ENCODE data around the gene CIITA.
"Not testable (repeated sequence)": the region's sequence is repeated elsewhere in the genome, so short reads cannot be mapped to it uniquely, and the experiment has no call there.

The CIITA gene

DNA sequence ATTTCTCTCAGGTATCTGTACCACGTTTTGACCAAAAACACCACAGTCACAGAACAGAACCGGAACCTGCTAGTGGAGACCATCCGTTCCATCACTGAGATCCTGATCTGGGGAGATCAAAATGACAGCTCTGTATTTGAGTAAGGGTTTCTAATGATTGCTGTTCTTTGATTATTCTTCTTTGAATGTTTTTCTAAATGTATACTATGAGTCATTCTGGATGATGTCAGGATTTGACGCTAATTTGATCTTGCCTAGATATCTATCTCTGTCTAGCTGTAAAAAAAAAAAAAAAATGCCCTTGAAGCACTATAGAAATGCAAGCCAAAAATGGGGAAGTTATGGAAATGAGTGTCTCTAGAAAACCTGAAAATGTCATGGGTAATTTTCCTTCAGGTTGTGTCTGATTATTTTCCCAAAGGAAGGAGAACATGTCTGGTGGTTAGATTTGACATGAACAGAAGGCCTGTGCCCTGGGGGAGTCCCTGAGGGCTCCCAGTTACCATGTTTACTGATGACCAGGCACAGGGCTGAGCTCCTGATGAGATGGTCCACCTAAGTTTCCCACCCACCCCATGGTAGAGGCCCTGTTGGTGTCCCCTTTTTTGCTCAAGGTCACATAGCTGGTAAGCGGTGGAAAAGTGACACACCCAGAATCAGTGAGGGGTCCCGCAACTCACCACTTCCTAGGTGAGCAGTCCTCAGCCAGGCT is 80.9 kb downstream of the CIITA start:
- DNase-seq, result no peak

DNA sequence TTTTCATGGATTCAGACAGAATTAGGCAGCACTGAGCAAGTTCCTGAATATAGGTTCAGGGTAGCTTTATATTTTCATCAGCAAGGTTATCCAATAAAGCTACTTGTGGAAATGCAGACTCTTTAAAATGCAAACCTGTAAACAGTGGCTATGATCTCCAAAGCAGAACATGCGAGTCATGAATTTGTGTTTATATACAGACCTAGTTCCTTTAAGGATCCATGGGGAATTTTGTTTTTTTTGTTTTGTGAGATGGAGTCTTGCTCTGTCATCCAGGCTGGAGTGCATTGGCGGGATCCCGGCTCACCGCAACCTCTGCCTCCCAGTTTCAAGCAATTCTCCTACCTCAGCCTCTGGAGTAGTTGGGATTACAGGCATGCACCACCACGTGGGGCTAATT is 82.2 kb downstream of the CIITA start:
- DNase-seq, result no peak

DNA sequence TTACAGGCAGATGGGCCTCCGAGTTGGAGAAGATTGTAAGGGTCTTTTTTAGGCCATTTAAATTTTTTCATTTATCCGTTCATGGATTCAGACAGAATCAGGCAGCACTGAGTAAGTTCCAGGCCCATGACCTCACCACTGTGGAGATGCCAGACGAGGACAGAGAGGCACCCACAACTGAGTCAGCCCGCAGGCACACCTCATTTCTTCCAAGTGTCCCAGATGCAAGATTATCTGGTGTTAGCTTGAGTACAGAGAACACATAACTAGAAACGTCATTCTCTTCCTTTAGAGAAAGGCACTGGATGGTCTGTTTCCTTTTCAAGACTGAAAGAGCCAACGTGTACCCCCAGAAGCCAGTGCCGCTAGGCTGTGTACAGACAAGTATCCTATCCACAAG is 84.2 kb downstream of the CIITA start:
- no peak for DNase-seq

DNA sequence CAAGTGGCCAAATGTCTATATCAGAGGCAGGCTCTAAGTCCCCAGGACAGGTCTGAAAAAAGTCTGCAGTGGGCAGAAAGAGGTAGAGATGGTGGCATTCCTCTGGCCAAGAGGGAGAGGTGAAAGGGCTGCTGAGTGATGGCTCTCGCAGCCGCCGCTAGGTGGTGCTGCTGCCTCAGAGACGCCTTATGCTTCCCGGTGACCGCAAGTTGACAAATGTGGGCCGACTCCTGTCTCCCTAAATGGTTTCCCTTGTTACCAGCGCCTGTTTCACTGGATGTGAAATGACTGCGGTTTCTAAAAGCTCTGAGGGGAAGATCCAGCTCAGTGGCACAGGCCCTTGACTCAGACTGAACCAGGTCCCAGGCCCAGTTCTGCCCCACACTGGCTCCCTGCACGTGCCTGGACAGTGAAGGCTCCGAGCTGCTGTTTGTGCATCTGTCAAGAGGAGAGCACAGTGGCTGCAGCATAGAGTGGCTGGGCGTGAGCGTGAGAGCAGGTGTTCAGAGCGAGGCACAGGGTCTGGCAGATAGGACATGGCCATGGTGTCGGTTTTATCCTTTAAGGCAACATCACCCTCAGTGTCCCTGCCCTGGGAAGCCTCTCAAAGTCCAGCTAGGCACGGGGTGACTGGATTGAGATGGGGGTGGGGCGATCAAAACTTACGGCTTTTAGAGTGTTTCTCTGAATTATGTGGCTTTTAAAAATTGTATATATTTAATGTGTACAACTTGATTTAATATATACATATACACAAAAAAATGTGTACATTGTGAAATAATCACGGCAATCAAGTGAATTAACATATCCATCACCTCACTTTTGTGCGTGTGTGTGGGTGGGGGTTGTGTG is 87.3 kb downstream of the CIITA start:
- peak; percentile 72 to 84 for DNase-seq

DNA sequence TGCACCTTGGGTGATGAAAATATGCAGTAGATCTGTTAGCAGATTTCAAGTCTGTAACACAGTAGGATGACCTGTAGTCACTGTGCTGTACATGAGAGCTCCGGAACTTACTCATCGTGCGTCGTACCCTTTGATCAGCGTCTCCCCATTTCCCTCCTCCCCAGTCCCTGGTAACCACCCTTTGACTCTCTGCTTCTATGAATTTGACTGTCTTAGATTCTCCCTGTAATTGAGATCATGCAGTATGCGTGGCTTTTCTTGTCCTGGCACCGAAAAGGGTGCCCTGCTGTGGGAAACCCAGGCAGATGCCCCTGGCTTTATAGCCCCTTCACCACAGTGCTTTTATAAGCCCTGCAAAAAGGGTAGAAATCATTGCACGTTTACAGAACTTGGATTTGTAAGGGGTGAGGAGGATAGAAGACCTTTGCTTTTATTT is 87.9 kb downstream of the CIITA start:
- DNase-seq, result peak; percentile 40 to 75

DNA sequence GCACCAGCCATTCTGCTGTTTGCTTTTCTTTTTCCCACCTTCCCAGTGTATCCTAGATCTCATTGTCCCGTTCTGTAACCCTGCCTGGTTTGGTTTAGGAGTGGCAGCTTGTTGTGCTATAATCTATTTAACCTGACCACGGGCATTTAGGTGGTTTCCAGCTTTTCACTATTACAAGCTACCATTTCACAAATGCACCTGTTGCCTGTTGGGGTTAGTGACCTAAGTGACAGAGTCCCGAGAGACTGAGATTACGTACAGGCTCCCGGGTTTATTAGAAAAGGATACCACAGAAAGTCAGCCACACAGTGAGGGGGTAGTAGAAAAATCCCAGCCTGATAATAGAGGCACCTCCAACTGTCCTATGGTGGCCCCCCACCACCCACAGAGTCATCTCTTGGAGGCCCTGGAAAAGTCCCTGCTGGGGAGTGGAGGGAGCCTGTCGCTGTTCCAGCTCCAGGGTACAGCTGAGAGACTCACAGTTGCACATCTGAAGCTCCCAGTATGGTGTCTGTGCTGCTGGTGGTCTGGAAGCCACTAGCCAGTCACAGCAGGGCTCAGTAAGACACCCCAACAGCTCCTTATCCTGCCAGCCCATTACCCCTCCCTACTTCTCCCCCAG is 88.5 kb downstream of the CIITA start:
- DNase-seq, result no peak

DNA sequence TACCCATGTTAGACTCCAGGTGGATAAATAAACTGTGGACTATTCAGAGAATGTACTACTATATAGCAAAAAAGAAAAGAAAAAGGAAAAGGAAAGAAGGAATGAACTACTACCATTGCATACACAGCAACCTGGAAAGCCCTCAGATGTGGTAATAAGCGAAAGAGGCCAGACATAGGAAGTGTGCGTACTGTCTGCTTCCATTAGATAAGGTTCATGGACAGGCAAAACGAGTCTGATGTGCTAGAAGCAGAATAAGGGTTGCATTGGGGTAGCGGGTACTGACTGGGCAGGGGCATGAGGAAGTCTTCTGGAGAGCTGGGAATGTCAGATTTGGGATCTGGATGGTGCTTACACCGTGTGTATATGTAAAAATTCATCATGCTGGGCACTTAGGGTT is 89.1 kb downstream of the CIITA start:
- DNase-seq, result no peak

DNA sequence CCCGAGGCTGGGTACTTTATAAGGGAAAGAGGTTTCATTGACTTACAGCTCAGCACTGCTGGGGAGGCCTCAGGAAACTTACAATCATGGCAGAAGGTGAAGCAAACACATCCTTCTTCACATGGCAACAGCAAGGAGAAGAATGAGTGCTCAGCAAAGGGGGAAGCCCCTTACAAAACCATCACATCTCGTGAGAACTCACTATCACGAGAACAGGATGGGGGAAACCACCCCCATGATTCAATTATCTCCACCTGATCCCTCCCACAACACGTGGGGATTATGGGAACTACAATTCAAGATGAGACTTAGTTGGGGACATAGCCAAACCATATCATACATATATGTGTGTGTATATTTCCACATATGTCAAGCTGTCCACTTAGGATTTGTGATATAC is 89.6 kb downstream of the CIITA start:
- DNase-seq, result not testable (repeated sequence)

DNA sequence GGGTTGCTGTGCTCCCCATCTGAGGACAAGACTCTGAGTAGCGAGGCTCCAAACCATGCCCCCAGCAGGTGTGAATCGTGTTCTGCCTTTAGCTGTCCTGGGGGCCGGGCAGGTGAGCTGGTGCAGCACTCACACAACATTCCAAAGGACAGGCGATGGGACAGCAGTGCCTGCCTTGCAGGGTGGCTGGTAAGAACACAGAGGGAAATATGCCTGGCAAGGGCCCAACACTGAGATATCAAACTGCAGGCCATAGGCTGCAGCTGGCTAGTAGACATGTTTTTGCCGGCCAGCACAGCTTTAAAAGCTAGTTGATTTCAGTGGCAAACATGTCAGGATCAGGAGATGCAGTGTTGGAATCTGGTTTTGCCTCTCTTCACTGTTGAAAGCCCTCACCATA is 91.0 kb downstream of the CIITA start:
- DNase-seq, result no peak

DNA sequence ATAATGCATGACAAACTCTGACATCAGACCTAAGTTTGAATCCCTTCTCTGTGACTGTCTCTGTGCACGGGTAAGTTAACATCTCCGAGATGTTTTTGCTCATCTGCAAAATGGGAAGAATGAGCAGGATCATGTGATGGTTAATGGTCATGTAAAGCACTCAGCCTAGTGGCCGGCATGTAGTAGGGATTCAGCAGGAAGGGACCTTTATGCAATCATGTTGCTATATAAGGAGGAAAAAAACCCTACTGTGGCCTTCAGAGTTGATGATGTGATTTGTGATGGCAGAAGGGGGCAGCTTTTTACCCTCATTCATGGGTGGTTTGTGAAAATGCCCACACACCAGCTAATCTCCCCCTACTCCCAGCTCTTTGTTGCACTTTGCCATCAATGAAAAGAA is 91.5 kb downstream of the CIITA start:
- no peak for DNase-seq

DNA sequence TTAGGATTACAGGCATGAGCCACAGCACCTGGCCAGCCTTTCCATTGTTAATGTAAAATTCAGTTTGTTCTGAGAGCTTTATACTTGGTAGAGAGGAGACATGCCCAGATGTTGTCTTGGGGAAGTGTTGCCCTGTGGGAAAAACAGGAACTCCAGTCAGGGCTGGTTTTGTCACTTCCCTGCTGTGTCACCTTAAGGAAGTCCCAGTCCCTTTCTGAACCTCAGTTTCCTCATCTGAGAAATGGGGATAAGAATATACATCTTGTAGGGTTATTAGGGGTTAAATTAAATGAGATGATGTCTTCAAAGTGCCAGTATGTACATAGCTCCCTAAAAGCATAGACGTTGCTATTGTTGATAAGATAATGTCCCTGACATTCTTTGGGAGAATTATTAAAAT is 92.6 kb downstream of the CIITA start:
- no peak for DNase-seq

DNA sequence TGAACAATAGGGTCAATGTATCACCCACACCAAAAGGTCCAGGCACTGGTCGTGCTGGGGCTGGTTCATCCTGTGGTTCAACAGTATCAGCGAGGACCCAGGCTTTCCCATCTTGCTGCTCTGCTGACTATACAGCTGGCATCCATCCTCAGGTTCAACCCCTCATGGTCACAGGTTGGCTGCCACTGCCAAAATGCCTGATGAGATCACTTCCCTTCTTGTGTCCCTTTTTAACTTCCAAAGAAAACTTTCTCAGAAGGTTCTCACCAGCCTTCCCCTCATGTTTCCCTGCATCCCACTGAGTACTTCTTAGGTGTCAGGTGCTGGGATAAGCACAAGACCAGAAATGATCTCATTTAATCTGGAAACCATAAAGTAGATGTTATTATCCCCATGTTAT is 93.1 kb downstream of the CIITA start:
- no peak for DNase-seq

DNA sequence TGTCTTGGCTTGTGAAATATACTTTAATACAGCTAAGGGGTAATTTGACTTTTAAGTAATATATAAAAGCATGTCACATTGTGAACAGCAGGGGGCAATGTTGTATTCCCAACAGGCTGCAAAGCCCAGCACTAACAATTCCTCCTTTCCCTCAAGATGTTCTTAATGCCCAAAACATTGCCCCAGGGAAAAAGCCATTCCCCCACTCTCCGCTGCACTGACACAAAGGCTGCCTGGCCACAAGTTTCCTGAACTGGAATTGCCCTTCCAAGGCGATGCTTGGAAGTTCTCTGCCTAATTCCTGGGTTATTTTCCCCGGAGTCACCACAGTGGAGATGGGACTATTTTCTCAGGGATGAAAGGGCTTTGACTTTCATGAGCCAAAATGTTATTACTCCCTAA is 94.6 kb downstream of the CIITA start:
- peak in 1 of 2 experiments; percentile 15 for DNase-seq

DNA sequence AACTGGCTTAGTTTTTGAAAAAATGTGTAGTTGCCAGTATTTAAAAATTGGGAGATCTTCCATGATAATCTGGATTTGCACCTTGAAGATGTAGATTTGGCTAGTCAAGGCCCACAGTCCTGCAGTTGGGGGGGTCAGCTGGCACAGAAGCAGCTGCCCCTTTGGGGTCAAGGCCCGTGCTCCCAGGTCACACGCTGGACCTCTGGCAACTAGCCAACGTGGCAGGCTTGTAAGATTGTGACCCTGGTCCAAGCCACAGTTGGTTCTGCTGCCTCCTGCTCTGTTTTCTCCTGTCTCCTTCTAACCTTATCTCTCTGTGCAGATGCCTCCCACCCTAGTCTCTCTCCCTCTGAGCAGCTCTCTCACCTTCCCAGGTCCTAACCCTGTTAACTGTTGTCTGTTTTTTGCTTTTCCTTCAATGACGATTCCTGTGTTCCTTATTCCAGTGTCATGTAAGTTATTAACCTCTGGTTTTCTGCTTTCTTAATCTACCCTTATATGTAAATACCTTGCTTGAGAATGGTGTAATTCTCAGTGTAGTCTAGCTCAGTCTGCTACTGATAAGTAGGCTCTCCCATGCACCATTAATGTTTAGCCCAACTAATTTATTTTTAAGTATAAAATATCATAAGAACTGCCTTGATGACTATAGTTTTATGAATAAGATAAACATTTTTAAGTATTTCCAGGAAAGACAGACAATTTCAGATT is 95.3 kb downstream of the CIITA start:
- no peak for DNase-seq

DNA sequence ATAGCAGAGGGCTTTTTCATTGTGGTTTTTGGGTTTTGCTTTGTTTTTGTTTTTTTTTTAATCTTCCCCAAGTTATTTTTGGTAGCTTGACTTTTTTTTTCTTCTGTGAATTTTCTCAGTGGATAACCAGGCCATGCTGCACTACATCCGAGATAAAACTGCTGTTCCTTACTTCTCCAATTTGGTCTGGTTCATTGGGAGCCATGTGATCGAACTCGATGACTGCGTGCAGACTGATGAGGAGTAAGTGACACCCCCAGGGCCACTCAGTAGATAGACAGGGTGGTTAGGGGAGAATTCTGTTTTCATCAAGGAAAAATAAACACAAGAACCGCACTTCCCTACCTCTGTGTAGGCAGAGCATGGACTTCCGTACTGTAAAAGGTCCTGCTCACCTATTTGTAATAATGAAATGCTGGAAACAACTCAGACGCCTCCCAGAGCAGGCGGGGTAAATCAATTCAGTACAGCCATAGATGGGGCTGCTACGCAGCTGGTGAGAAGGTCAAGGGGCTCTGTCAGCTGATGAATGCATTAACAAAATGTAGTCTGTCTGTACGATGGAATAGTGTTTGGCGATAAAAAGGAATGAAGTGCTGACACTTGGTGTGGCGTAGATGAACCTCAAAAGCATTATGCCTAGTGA is 95.9 kb downstream of the CIITA start:
- DNase-seq, result no peak

DNA sequence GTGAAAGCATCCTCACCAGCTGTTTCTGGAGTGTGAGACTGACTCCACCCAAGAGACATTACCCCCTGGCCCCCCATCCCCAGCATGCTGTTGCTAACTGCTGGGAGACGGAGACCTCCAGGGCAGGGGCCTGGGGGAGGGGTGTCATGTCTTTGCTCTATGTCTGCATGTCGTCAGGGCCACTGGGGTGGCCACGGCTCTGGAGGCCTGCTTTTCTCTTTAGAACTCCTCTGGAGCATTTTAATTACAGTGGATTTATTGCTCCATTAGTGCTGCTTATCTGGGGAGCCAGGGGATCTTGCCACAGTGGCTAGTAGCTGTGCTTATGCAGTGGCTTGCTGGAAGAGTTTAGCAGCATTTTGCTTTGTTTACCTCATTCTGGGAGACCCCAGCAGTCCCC is 99.6 kb downstream of the CIITA start:
- no peak for DNase-seq

DNA sequence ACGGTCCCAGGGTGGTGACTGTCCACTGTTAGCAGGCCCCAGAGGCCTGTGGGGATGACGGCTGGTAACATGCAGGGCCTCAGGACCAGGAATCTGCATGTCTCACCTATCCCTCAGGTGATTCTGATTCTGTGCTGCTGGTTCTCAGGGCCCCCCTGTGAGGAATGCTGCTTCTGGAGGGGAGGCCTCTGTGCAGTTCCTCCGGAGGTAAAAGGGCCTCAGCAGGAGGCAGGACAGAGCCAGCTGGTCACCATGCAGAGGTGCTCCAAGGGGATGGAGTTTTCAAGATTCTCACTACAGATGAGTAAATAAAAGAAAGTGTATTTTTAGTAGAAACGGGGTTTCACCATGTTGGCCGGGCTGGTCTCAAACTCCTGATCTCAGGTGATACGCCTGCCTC is 101.1 kb downstream of the CIITA start:
- DNase-seq, result no peak

DNA sequence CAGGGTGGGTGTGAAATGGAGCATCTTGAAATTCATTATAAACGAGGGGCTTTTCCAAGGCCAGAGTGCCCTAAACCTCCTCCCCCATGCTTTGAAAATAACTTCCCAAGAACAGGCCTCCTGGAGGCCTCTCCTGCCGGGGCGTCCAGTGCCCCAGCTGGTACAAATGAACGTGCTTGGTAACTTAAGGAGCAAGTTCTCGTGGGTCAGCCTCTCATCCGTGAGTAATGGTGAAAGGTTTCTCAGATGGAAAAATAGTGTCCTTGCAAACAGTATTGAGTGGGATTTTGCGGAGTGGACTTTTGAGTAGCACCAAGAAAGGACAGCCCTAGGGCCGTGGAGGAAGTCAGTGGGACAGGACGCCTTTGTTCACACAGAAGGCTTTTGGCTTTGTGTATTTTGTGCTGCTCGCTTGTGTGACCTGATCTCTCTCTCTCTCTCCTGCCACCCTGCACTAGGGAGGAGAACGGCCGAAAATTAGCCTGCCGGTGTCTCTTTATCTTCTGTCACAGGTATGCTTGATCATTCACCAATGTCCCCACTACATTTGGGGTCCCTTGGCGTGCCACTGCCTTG is 102.0 kb downstream of the CIITA start:
- no peak for DNase-seq

DNA sequence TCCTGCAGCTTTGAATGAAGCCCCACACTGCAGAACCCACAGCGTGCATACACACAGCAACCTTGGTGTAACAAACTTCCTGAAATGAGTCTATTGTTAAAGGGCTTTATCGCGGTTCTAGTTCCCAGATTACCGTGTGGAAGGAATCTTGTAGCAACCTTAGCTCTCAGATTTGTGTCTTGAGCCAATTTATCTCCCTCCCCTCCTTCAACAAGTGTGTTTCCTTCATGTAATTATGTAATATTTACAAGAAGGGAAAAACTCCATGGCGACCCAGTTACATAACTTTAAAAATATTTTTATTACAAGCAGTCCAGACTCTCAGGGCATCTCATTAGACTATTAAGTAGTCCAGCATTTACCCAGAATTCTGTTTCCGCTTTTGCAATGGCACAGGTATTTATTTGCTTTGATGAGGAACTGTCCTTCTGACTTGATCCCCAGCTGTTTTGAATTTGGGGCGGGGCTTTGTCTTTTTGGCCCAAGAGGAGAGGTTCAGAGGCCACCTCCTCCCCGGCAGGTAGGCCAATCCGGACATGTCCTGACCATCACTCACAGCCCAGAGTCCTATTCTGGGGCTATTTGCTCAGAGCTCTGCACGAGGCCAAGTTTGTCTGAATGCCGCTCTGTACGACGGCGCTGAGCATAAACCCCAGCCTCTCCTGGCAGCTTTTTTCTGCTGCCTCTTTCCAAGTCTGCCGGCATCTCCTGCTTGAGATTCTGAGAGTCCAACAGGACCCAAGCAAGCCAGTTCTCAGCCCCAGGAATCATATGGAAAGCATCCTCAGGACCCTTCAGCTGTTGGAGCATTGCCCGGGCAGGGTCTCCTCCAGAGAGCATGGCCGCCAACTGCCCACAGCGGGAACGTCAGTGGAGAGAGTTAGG is 103.0 kb downstream of the CIITA start:
- DNase-seq, result no peak

DNA sequence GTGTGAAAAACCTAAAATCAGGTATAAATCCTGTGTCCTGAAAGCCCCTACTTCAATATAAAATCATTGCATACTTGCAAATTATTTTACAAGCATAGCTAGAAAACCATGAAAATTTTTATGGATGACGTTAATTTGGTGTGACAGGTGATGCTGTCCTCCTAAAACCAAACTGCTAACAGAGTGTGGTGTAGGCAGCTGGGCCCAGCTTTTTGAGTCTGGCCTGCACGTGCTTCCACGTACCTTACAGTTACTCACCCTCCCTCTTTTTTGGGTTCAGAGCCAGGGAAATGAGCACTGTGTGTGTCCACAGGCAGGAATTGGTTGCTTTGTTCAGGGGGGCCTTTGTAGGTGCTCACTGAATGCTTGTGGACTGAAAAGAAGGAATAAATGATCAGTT is 103.8 kb downstream of the CIITA start:
- no peak for DNase-seq

DNA sequence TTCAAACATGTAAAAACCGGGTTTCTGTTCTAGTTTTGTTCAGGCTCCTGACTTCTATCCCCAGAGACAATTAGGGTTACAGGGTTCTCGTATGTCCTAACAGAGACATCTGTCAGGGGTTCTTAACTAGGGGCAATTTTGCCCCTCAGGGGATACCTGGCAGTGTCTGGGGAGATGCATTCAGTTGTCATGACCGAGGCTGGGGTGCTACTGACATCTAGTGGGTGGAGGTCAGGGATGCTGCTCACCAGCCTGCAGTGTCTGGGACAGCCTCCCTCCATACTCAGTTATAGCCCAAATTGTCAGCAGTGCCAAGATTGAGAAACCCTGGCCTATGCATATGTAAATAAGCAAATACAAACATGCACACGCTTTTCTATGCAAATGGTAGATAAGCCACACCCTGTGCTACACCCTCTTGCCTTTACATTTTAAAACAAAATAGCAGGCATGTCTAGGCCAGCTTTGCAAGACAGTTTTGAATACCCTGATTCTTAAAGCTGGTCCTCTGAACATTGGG is 104.8 kb downstream of the CIITA start:
- no peak for DNase-seq
